B cell (primary cell): ENCODE data around the gene EHBP1.

Experiments
- EZH2 ChIP-seq: IDR thresholded peaks from 2 replicates; pipeline ENCODE4 v1.6.1; 2012; ENCODE audit warnings: borderline replicate concordance, low read depth, mild to moderate bottlenecking, moderate library complexity, low read length; ENCODE audit not compliant: insufficient read depth, poor library complexity, severe bottlenecking
- TF ChIP-seq, protein P1 (sequence below): fragments of 200-600 bp; IDR thresholded peaks from one replicate; pipeline ENCODE4 v1.8.0; 2022; ENCODE audit warnings: antibody characterized with exemption, mild to moderate bottlenecking

DNA sequence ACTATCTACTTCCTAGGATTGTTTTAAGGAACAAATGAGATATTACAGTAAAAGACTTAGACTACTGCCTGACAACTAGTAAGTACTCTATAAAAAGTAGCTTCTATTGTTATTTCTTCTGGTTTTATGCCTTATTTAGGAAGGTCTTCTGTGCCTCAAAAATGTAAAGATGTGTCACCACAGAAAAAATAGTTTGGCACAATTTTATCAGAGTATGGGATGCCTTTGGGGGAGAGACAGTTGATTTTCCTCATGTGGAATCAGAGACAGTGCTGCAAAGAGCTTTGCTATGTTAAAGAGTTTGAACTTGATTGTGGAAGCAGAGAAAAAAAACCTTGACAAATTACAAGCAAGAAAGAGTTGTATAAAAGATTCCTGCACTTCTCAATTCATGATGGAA, 98.4 kb downstream of the EHBP1 start:
- TF ChIP-seq, protein P1, sequence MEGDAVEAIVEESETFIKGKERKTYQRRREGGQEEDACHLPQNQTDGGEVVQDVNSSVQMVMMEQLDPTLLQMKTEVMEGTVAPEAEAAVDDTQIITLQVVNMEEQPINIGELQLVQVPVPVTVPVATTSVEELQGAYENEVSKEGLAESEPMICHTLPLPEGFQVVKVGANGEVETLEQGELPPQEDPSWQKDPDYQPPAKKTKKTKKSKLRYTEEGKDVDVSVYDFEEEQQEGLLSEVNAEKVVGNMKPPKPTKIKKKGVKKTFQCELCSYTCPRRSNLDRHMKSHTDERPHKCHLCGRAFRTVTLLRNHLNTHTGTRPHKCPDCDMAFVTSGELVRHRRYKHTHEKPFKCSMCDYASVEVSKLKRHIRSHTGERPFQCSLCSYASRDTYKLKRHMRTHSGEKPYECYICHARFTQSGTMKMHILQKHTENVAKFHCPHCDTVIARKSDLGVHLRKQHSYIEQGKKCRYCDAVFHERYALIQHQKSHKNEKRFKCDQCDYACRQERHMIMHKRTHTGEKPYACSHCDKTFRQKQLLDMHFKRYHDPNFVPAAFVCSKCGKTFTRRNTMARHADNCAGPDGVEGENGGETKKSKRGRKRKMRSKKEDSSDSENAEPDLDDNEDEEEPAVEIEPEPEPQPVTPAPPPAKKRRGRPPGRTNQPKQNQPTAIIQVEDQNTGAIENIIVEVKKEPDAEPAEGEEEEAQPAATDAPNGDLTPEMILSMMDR = no peak
- TF ChIP-seq EZH2 = no peak
